Astrocyte (in vitro differentiated cells and primary cell): Measurements from ENCODE around the gene LRRC10B.

Experiments
- EZH2 ChIP-seq: IDR thresholded peaks from 2 replicates; pipeline ENCODE4 v1.6.1; 2012; ENCODE audit warnings: mild to moderate bottlenecking, low read length, inconsistent platforms; ENCODE audit not compliant: insufficient read depth
- TF ChIP-seq, protein P1 (sequence below): IDR thresholded peaks from 2 replicates; pipeline ENCODE4 v1.5.1; 2011; ENCODE audit warnings: low read depth, mild to moderate bottlenecking, inconsistent platforms, low read length, moderate library complexity; ENCODE audit not compliant: insufficient read depth

DNA sequence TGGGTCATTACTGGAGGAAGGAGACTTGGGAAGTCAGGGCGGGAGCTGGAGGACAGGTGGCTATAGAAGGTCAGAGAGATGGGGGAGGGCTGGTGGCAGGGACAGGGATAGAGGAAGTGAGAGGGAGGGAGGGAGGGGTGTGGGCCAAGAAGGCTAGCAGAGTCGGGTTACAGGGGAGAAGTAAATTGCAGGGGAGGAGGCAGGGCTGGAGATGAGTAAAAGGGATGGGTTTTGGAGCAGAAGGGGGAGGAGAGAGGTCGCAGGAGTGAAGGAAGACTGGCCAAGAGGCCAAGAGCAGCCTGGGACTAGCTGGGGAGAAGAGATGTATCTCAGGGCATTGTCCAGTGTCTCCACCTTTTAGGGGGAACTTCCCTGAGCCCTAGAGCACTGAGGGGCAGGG lies 33.0 kb downstream of the LRRC10B start:
- TF ChIP-seq, protein P1, sequence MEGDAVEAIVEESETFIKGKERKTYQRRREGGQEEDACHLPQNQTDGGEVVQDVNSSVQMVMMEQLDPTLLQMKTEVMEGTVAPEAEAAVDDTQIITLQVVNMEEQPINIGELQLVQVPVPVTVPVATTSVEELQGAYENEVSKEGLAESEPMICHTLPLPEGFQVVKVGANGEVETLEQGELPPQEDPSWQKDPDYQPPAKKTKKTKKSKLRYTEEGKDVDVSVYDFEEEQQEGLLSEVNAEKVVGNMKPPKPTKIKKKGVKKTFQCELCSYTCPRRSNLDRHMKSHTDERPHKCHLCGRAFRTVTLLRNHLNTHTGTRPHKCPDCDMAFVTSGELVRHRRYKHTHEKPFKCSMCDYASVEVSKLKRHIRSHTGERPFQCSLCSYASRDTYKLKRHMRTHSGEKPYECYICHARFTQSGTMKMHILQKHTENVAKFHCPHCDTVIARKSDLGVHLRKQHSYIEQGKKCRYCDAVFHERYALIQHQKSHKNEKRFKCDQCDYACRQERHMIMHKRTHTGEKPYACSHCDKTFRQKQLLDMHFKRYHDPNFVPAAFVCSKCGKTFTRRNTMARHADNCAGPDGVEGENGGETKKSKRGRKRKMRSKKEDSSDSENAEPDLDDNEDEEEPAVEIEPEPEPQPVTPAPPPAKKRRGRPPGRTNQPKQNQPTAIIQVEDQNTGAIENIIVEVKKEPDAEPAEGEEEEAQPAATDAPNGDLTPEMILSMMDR, result no peak
- TF ChIP-seq EZH2, result no peak
